Endothelial cell of umbilical vein (primary cell): Measurements from ENCODE around the gene GYS2.

Source experiments
- EZH2 ChIP-seq: IDR thresholded peaks from 2 replicates; pipeline ENCODE4 v1.6.1; 2012; ENCODE audit warnings: borderline replicate concordance, low read depth, mild to moderate bottlenecking, moderate library complexity, low read length, inconsistent platforms; ENCODE audit not compliant: severe bottlenecking
- FOS ChIP-seq: IDR thresholded peaks from 2 replicates; pipeline ENCODE4 v1.6.1; 2011; ENCODE audit warnings: mild to moderate bottlenecking, low read length, moderate library complexity, borderline replicate concordance; ENCODE audit not compliant: insufficient read depth
- GATA2 ChIP-seq: IDR thresholded peaks from 2 replicates; pipeline ENCODE4 v1.7.0; 2011; ENCODE audit warnings: low read depth, mild to moderate bottlenecking, moderate library complexity, mixed read lengths, low read length; ENCODE audit not compliant: insufficient read length, insufficient read depth
- JUN ChIP-seq: IDR thresholded peaks from 2 replicates; pipeline ENCODE4 v1.6.1; 2011; ENCODE audit warnings: borderline replicate concordance, low read depth; ENCODE audit not compliant: insufficient read length, insufficient read depth
- MYC ChIP-seq: IDR thresholded peaks from one replicate; pipeline ENCODE4 v1.6.1; 2011; ENCODE audit warnings: mild to moderate bottlenecking, low read depth, low read length
- POLR2A ChIP-seq: IDR thresholded peaks from 2 replicates; pipeline ENCODE4 v1.6.1; 2012; ENCODE audit warnings: low read depth, mild to moderate bottlenecking, control low read depth, low read length
- POLR2AphosphoS5 ChIP-seq: IDR thresholded peaks from 2 replicates; pipeline ENCODE4 v1.6.1; 2012; ENCODE audit warnings: low read depth, mild to moderate bottlenecking, control low read depth, low read length, moderate library complexity; ENCODE audit not compliant: insufficient read depth
- TF ChIP-seq, protein P1 (sequence below), 2 donors: IDR thresholded peaks; 1 replicate in 1 of 2; 2 replicates in 1 of 2; pipeline ENCODE4 v1.5.1; 2011; ENCODE audit warnings: low read length in 2 of 2, mild to moderate bottlenecking in 2 of 2, moderate library complexity in 2 of 2, control low read depth in 1 of 2, inconsistent platforms in 1 of 2, low read depth in 1 of 2; ENCODE audit not compliant: insufficient read depth in 1 of 2; ENCODE audit errors: extremely low read depth in 1 of 2
- TF ChIP-seq, protein P2 (sequence below): IDR thresholded peaks from 2 replicates; pipeline ENCODE4 v1.6.1; 2011; ENCODE audit not compliant: insufficient read depth, insufficient read length

DNA sequence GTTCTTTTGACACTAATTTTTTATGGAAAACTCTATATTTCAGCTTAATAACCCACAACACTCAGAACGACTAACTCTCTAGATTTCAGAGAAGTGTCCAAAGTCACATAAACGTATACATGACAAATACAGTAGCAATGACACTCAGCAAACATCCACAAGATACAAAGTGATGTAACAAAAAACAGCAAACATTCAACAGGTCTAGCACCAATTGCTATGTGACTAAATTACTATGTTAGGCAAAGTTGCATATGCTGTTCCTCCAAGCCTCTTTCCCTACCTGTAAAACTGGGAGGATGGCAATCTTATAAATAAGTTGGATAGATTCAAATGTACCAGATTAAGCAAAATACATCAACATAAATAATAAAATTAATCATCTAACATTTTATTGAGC lies 104.9 kb downstream of the GYS2 start:
- TF ChIP-seq POLR2A (no peak), POLR2AphosphoS5 (no peak), GATA2 (no peak), EZH2 (no peak), MYC (no peak), FOS (no peak), JUN (no peak)
- TF ChIP-seq, protein P1, sequence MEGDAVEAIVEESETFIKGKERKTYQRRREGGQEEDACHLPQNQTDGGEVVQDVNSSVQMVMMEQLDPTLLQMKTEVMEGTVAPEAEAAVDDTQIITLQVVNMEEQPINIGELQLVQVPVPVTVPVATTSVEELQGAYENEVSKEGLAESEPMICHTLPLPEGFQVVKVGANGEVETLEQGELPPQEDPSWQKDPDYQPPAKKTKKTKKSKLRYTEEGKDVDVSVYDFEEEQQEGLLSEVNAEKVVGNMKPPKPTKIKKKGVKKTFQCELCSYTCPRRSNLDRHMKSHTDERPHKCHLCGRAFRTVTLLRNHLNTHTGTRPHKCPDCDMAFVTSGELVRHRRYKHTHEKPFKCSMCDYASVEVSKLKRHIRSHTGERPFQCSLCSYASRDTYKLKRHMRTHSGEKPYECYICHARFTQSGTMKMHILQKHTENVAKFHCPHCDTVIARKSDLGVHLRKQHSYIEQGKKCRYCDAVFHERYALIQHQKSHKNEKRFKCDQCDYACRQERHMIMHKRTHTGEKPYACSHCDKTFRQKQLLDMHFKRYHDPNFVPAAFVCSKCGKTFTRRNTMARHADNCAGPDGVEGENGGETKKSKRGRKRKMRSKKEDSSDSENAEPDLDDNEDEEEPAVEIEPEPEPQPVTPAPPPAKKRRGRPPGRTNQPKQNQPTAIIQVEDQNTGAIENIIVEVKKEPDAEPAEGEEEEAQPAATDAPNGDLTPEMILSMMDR (IDR thresholded peaks at IDR 0.05; ENCODE audit: extremely low read depth in 1 of 2, insufficient read depth in 1 of 2, low read depth in 1 of 2, low read length in 2 of 2), result no peak
- TF ChIP-seq, protein P2, sequence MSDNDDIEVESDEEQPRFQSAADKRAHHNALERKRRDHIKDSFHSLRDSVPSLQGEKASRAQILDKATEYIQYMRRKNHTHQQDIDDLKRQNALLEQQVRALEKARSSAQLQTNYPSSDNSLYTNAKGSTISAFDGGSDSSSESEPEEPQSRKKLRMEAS, result no peak
